Duodenal mucosa (tissue), 2 donors: Measurements from ENCODE around the gene SFT2D3.

ENCODE experiments used
- H3K27ac ChIP-seq: one replicate; pipeline ENCODE4 v1.7.0; 2013; ENCODE audit warnings: low read depth, low read length
- H3K27me3 ChIP-seq, 2 donors: one replicate each; pipeline ENCODE4 v1.7.0; 2013; ENCODE audit warnings: low read length in 2 of 2, control low read depth in 1 of 2; ENCODE audit not compliant: insufficient read depth in 2 of 2, control insufficient read depth in 1 of 2
- H3K36me3 ChIP-seq, 2 donors: one replicate each; pipeline ENCODE4 v1.7.0; 2013; ENCODE audit warnings: low read length in 2 of 2, control low read depth in 1 of 2; ENCODE audit not compliant: insufficient read depth in 2 of 2, control insufficient read depth in 1 of 2
- H3K4me1 ChIP-seq, 2 donors: one replicate each; pipeline ENCODE4 v1.7.0; 2013; ENCODE audit warnings: low read length in 2 of 2, control low read depth in 1 of 2; ENCODE audit not compliant: insufficient read depth in 2 of 2, control insufficient read depth in 1 of 2
- H3K4me3 ChIP-seq, 2 donors: one replicate each; pipeline ENCODE4 v1.7.0; 2013; ENCODE audit warnings: low read length in 2 of 2, low read depth in 1 of 2
- H3K9ac ChIP-seq, 2 donors: one replicate each; pipeline ENCODE4 v1.7.0; 2013; ENCODE audit warnings: low read length in 2 of 2, low read depth in 1 of 2
- H3K9me3 ChIP-seq, 2 donors: one replicate each; pipeline ENCODE4 v1.7.0; 2013; ENCODE audit warnings: low read length in 2 of 2, control low read depth in 1 of 2; ENCODE audit not compliant: control insufficient read depth in 1 of 2

Gene SFT2D3

GRCh38 chr2:127722807-127723206 is 21.5 kb downstream of the SFT2D3 start:
- Histone ChIP-seq H3K4me1 (no peaks in the 10 kb centered on the region), H3K27ac (no peak overlapping the region), H3K4me3 (no peak overlapping the region), H3K36me3 (peaks cover 20 to 54% of the 10 kb centered on the region in 2 donors), H3K9ac (no peak overlapping the region), H3K27me3 (no peaks in the 10 kb centered on the region), H3K9me3 (no peaks in the 10 kb centered on the region)

GRCh38 chr2:127726158-127726880 is 25.0 kb downstream of the SFT2D3 start:
- H3K36me3 ChIP-seq, result peaks cover 4 to 20% of the 10 kb centered on the region in 2 donors
- H3K27ac ChIP-seq, result no peak overlapping the region
- no peak overlapping the region for H3K9ac ChIP-seq
- no peaks in the 10 kb centered on the region for H3K9me3 ChIP-seq
- no peaks in the 10 kb centered on the region for H3K4me1 ChIP-seq
- H3K27me3 ChIP-seq, result no peaks in the 10 kb centered on the region
- H3K4me3 ChIP-seq, result no peak overlapping the region

DNA sequence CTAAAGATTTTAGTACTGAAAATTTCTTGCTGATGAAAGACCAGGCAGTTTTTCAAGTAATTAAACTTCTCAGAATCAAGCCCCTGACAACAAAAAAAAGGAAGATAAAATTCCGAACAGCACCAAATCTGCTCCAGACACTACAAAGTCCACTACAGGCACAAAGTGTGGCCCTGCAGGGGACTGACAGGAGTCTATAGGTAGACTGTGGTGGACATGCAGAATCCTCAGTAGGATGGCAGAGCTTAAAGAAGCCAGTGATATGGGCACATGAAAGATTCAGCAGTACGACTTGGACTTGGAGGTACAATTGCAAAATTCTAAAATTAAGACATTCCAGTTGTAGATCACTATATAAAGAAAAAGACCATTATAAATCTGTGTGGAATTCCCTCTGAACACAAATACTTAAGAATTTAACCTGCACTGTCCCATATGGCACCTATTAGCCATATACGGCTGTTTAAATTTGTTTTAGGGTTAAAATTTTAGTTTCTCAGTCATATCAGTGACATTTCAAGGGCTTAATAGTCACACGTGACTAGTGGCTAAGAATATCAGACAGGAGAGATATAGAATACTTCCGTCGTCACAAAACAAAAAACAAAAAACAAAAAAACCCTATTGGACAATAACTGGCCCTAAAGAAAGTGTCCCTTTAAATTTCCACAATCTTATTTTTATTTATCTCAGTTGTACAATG is 32.0 kb downstream of the SFT2D3 start:
- H3K9me3 ChIP-seq, result no peaks in the 10 kb centered on the region
- no peak overlapping the region for H3K27ac ChIP-seq
- H3K4me1 ChIP-seq, result peaks cover 0 to 14% of the 10 kb centered on the region in 2 donors
- H3K36me3 ChIP-seq, result peaks cover 0 to 3% of the 10 kb centered on the region in 2 donors
- no peak overlapping the region for H3K4me3 ChIP-seq
- H3K27me3 ChIP-seq, result no peaks in the 10 kb centered on the region
- no peak overlapping the region for H3K9ac ChIP-seq

DNA sequence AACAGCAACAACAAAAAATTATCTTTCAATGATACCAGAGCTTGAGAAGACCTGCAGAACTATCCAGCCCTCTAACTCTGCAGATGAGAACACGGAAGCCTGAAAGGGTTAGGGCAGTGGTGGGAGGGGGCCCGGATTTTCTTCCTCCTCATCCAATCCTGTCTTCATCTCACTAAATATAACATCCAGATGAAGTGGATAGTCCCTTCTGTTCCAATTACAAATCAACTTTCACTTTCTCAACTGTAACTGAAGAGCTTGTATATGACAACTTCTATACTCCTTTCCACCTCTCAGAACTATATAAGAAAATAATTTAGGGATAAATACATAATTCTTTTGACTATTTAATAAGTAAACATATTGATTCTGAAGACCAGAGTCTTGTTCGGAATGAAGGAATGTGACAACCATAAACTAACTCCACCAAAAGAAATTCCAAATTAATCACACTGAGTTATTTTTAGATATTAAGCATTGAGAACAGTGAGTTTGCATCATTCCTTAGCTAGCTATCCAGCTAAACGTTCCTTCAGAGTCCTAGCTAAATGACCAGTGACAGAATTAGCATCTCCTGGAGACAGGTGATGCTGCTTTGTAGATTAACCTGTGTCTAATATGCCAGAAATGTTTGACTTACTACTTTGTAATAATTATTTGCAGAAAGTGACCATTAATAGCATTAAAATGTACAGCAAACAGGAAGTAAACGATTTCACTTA is 32.7 kb downstream of the SFT2D3 start:
- peaks cover 0 to 14% of the 10 kb centered on the region in 2 donors for H3K4me1 ChIP-seq
- H3K36me3 ChIP-seq, result peaks cover 0 to 3% of the 10 kb centered on the region in 2 donors
- H3K9ac ChIP-seq, result no peak overlapping the region
- H3K9me3 ChIP-seq, result no peaks in the 10 kb centered on the region
- H3K4me3 ChIP-seq, result no peak overlapping the region
- H3K27ac ChIP-seq, result no peak overlapping the region
- H3K27me3 ChIP-seq, result no peaks in the 10 kb centered on the region

DNA sequence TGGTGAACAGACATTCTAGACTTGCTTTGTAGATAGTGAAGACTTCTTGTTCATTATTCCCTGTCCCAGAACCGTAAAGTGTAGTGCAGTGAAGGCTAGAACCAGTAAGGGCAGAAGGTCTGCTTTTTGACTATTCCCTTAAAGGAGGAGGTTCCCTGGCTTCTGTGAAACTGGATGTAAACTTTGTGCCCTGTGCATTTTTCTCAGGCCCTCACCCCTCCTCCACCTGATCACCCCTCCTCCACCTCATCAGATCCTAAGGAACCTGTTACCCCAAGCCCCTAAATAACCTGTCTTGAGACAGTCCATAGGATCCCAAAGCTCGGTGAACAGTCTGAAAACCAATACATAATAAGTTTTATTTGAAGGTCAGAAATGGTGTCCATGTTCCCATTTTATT is 33.7 kb downstream of the SFT2D3 start:
- Histone ChIP-seq H3K4me1 (peaks cover 0 to 14% of the 10 kb centered on the region in 2 donors), H3K27me3 (no peaks in the 10 kb centered on the region), H3K36me3 (peaks cover 0 to 3% of the 10 kb centered on the region in 2 donors), H3K4me3 (no peak overlapping the region), H3K27ac (no peak overlapping the region), H3K9ac (no peak overlapping the region), H3K9me3 (no peaks in the 10 kb centered on the region)

- H3K27me3 ChIP-seq, result no peaks in the 10 kb centered on the region
- H3K4me3 ChIP-seq, result no peak overlapping the region
- peaks cover 0 to 3% of the 10 kb centered on the region in 2 donors for H3K36me3 ChIP-seq
- H3K4me1 ChIP-seq, result peaks cover 0 to 14% of the 10 kb centered on the region in 2 donors
- H3K9me3 ChIP-seq, result no peaks in the 10 kb centered on the region
- H3K9ac ChIP-seq, result no peak overlapping the region
- H3K27ac ChIP-seq, result no peak overlapping the region
These were observed 34.5 kb downstream of the SFT2D3 start for GRCh38 chr2:127735537-127736399.

- H3K36me3 ChIP-seq, result peaks cover 3 to 7% of the 10 kb centered on the region in 2 donors
- no peak overlapping the region for H3K4me3 ChIP-seq
- H3K27me3 ChIP-seq, result no peaks in the 10 kb centered on the region
- no peak overlapping the region for H3K27ac ChIP-seq
- H3K9me3 ChIP-seq, result no peaks in the 10 kb centered on the region
- no peak overlapping the region for H3K9ac ChIP-seq
- peaks cover 0 to 14% of the 10 kb centered on the region in 2 donors for H3K4me1 ChIP-seq
These were observed 36.6 kb downstream of the SFT2D3 start for GRCh38 chr2:127737892-127738291.

- no peaks in the 10 kb centered on the region for H3K27me3 ChIP-seq
- peaks cover 3 to 12% of the 10 kb centered on the region in 2 donors for H3K36me3 ChIP-seq
- peaks cover 0 to 7% of the 10 kb centered on the region in 2 donors for H3K4me1 ChIP-seq
- H3K27ac ChIP-seq, result no peak overlapping the region
- no peak overlapping the region for H3K4me3 ChIP-seq
- no peaks in the 10 kb centered on the region for H3K9me3 ChIP-seq
- no peak overlapping the region for H3K9ac ChIP-seq
These were observed 38.5 kb downstream of the SFT2D3 start for GRCh38 chr2:127739800-127740199.

- Histone ChIP-seq H3K9ac (no peak overlapping the region), H3K9me3 (no peaks in the 10 kb centered on the region), H3K4me3 (no peak overlapping the region), H3K36me3 (peaks cover 3 to 20% of the 10 kb centered on the region in 2 donors), H3K27ac (no peak overlapping the region), H3K27me3 (no peaks in the 10 kb centered on the region), H3K4me1 (peaks cover 0 to 2% of the 10 kb centered on the region in 2 donors)
These were observed 39.5 kb downstream of the SFT2D3 start for GRCh38 chr2:127740665-127741288.
